ENCODE data around the gene LCP1. TPM values are rescaled to one million over a fixed set of nuclear protein-coding genes. Genes with fewer than 3 reads are reported as not detected.

LCP1 gene
- total and polyA plus RNA-seq, 2 of the 13 experiments (the other 11 are each of a cell fraction or from before 2014, with no cell fraction given) = 1.6 TPM

DNA sequence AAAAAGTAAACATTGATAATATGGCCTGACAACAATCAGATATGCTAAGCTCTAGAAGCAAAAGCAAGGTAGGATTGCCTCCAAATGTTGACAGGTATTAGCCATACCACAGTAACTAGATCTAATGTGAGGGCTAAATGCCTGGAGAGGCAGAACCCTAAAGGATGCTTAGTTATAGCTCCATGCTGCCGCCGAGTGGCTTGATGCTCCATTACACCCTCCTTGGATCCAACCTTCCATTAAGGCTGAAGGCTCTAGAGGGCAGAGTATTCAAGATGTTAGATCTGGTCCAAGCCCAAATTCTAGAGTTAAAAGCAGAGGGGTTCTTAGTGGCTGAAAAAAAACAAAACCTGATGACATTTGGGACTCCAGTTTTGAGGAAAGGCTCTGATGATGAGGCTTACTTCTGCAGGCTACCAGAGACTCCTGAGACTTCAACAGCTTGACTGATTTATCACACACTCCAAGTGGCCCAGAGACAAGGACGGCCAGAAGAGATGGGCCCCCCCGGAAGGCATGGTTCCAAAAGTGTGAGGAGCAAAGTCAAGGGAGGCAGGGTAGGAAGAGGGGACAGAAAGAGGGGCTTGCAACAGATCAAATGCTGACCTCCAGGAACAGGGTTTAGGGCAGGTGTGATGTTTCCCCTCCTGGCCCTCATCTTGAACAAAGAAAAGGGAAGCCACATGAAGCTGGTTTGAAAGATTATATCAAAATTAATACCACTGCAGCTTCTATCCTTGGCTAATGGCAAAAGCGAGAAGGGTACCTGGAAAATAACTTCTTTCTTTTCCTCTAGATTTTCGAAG, 55.2 kb downstream of the LCP1 start (continued):
- 0 out of 2 replicates have a peak, but pooled peaks have one; percentile 24 for TF ChIP-seq ZNF574 (CRISPR knock-in tag; IDR thresholded peaks at IDR 0.05)
- no peak for TF ChIP-seq TFE3 (CRISPR knock-in tag; IDR thresholded peaks at IDR 0.05)
- no peak for TF ChIP-seq PHF8 (CRISPR knock-in tag; IDR thresholded peaks at IDR 0.05)
- no peak for TF ChIP-seq THAP7 (CRISPR knock-in tag; IDR thresholded peaks at IDR 0.05)
- TF ChIP-seq SKI (IDR thresholded peaks at IDR 0.05; ENCODE audit: partially characterized antibody) = no peak
- TF ChIP-seq MAF1 (CRISPR knock-in tag; IDR thresholded peaks at IDR 0.05; ENCODE audit: borderline replicate concordance) = no peak
- TF ChIP-seq, protein P1, sequence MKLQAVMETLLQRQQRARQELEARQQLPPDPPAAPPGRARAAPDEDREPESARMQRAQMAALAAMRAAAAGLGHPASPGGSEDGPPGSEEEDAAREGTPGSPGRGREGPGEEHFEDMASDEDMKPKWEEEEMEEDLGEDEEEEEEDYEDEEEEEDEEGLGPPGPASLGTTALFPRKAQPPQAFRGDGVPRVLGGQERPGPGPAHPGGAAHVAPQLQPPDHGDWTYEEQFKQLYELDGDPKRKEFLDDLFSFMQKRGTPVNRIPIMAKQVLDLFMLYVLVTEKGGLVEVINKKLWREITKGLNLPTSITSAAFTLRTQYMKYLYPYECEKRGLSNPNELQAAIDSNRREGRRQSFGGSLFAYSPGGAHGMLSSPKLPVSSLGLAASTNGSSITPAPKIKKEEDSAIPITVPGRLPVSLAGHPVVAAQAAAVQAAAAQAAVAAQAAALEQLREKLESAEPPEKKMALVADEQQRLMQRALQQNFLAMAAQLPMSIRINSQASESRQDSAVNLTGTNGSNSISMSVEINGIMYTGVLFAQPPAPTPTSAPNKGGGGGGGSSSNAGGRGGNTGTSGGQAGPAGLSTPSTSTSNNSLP (IDR thresholded peaks at IDR 0.05; ENCODE audit: low read depth, low read length) = peak; percentile 70
- TF ChIP-seq ZSCAN5A (CRISPR knock-in tag; IDR thresholded peaks at IDR 0.05; ENCODE audit: borderline replicate concordance) = no peak
- TF ChIP-seq ZNF770 (CRISPR knock-in tag; IDR thresholded peaks at IDR 0.05) = no peak
- peak; percentile 47; the same call in 1 of the 2 replicates for TF ChIP-seq PPARG (CRISPR knock-in tag; conservative IDR thresholded peaks at IDR 0.05)
- no peak for TF ChIP-seq GATA4 (IDR thresholded peaks at IDR 0.05; ENCODE audit: borderline replicate concordance, low read depth)
- no peak for TF ChIP-seq ZZZ3 (CRISPR knock-in tag; IDR thresholded peaks at IDR 0.05; ENCODE audit: borderline replicate concordance)
- TF ChIP-seq CBX2 (IDR thresholded peaks at IDR 0.05; ENCODE audit: low read depth, low read length) = no peak
- TF ChIP-seq CBX2 (CRISPR knock-in tag; IDR thresholded peaks at IDR 0.05; ENCODE audit: low read depth) = no peak
- TF ChIP-seq TEAD3 (CRISPR knock-in tag; optimal IDR thresholded peaks at IDR 0.05; ENCODE audit: borderline replicate concordance) = peak; percentile 38
- no peak for TF ChIP-seq HOXD1 (CRISPR knock-in tag; IDR thresholded peaks at IDR 0.05)
- no peak for TF ChIP-seq NFIB (CRISPR knock-in tag; IDR thresholded peaks at IDR 0.05; ENCODE audit: borderline replicate concordance)
- TF ChIP-seq ZNF792 (CRISPR knock-in tag; IDR thresholded peaks at IDR 0.05) = no peak
